Astrocyte of the cerebellum (primary cell): ENCODE results near the gene ZNF853.

Source experiments
- DNase-seq: peaks from one replicate; pipeline ENCODE4 v3.0.0-alpha.2; 2011; ENCODE audit warnings: low read depth
- H3K4me3 ChIP-seq: 2 replicates; pipeline ENCODE4 v1.5.1; 2011; ENCODE audit warnings: mild to moderate bottlenecking, low read depth, low read length, moderate library complexity
- CTCF ChIP-seq: IDR thresholded peaks from 2 replicates; pipeline ENCODE4 v1.5.1; 2012; ENCODE audit warnings: low read length, low read depth, moderate library complexity, mild to moderate bottlenecking; ENCODE audit errors: missing control alignments
- in situ Hi-C: cut with HindIII; loops from 2 replicates; pipeline ENCODE4 v1.10.0; 2017; ENCODE audit warnings: low sequenced_read_pairs

ZNF853 gene

GRCh38 chr7:6589829-6590644, 25.4 kb upstream of the ZNF853 start, which contains the start of gene INTS15:
Gene INTS15 (plus strand): TSS chr7:6590021. CDS start chr7:6590284, 263 bp downstream.
- peak within 1 kb of the TSS; percentile 83 for H3K4me3 ChIP-seq
- in situ Hi-C loops = no loop called here

GRCh38 chr7:6590645-6591110, 24.7 kb upstream of the ZNF853 start:
- peak overlapping the region; percentile 83 for H3K4me3 ChIP-seq
- in situ Hi-C loops = no loop called here
- no peak for DNase-seq
- no peak for TF ChIP-seq CTCF

More at GRCh38 chr7:6589829-6590644, 25.4 kb upstream of the ZNF853 start, which contains the start of gene INTS15:
- DNase-seq = peak; percentile 41
- peak; percentile 34 for TF ChIP-seq CTCF

DNA sequence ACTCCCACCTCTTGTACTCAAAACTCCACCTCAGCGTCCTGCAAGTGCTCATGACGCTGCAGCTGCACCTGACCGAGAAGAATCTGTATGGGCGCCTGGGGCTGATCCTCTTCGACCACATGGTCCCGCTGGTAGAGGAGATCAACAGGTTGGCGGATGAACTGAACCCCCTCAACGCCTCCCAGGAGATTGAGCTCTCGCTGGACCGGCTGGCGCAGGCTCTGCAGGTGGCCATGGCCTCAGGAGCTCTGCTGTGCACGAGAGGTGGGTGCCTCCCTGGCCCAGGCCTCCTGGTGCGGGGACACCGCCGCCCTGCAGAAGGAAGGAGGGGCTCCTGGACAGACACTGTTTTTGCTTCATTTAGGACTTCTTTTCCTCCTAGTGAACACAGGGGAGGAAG, 15.3 kb upstream of the ZNF853 start:
- no peak for DNase-seq
- H3K4me3 ChIP-seq = no peak overlapping the region
- no peak for TF ChIP-seq CTCF
- in situ Hi-C loops = no loop called here

DNA sequence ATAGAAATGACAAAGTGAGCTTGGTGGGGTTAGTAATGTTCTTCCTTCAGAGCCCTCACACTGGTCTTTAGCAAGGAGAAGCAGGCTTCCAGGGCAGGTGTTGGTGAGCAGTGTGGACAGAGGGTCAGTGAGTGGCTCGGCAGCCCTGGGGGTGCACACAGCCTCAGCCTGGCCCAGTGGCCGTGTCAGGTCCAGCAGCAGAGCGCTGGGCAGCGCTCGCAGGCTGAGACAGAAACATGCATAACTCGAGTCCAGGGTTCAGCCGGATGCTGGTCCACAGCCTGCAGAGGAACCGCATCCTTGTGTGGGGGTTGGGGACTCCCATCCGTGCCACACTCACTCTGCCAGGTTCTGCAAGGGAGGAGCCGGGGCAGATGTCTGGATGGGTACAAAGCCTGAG, 11.0 kb upstream of the ZNF853 start:
- in situ Hi-C loops = no loop called here
- DNase-seq = no peak
- no peak overlapping the region for H3K4me3 ChIP-seq
- TF ChIP-seq CTCF = no peak

GRCh38 chr7:6606866-6607583, 8.4 kb upstream of the ZNF853 start:
- in situ Hi-C loops = no loop called here
- no peak for DNase-seq
- no peak for TF ChIP-seq CTCF
- H3K4me3 ChIP-seq = no peak overlapping the region

DNA sequence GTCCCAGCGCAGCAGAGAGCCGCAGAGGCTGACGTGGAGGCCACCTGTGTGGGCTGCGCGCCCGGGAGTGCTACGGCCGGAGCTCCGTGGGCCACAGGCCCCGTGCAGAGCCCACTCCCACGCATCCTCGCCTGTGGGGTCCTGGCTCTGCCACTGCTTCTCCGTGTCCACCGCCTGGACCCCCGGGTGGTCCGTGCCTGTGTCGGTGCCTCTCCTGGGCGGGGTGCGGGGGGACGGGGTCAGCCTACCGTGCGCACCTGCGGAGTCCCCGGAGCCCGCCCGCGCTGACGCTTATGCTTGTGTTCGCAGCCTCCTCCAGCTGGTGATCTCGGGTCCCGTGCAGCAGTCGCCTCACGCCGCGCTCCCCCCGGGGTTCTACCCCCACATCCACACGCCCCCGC, 7.8 kb upstream of the ZNF853 start:
- TF ChIP-seq CTCF = no peak
- in situ Hi-C loops = no loop called here
- H3K4me3 ChIP-seq = no peak overlapping the region
- no peak for DNase-seq
